Uterus (tissue), 4 donors: ENCODE measurements around the gene MRPS31. TPM values are rescaled to one million over a fixed set of nuclear protein-coding genes. Genes with fewer than 3 reads are reported as not detected.
A peak's percentile ranks its signal among the peaks of the same experiment; 100 is the strongest.

Experiments
- DNase-seq, 2 donors: peaks; one replicate each; pipeline ENCODE4 v3.0.0-alpha.2; 2019 to 2020
- H3K27ac ChIP-seq, 2 donors: fragments of 200-600 bp; sonication (generic); 1 replicate in 1 of 2; 2 replicates in 1 of 2; pipeline ENCODE4 v1.5.1; 2016 to 2018
- H3K27me3 ChIP-seq, 2 donors: fragments of 200-600 bp; sonication (generic); one replicate each; pipeline ENCODE4 v1.5.1; 2018 to 2019; ENCODE audit warnings: control low read depth in 1 of 2
- H3K36me3 ChIP-seq, 2 donors: fragments of 200-600 bp; sonication (generic); one replicate each; pipeline ENCODE4 v1.5.1; 2019; ENCODE audit warnings: control low read depth in 1 of 2
- H3K4me1 ChIP-seq, 2 donors: fragments of 200-600 bp; sonication (generic); one replicate each; pipeline ENCODE4 v1.5.1; 2018 to 2019; ENCODE audit warnings: control low read depth in 1 of 2
- H3K4me3 ChIP-seq, 2 donors: fragments of 200-600 bp; sonication (generic); 1 replicate in 1 of 2; 2 replicates in 1 of 2; pipeline ENCODE4 v1.5.1; 2018 to 2019; ENCODE audit warnings: mild to moderate bottlenecking in 1 of 2
- H3K9me3 ChIP-seq, 2 donors: fragments of 200-600 bp; sonication (generic); one replicate each; pipeline ENCODE4 v1.5.1; 2019; ENCODE audit warnings: control low read depth in 1 of 2
- POLR2A ChIP-seq, 2 donors: fragments of 450-650 bp; IDR thresholded peaks; one replicate each; pipeline ENCODE4 v1.6.1; 2016; ENCODE audit warnings: antibody characterized with exemption in 2 of 2, mild to moderate bottlenecking in 1 of 2, moderate library complexity in 1 of 2
- intact Hi-C: fragments of 100-400 bp; cut with DNase I; formaldehyde crosslinking; loops from one replicate; pipeline ENCODE4 v1.15.1; 2023; ENCODE audit warnings: low total_unique reads
- total RNA-seq, 4 donors: library from RNA; depleted of rRNA in 3 of 4; stranded (reverse); fragments of >200 nt in 3 of 4; gene quantifications; one replicate each; pipeline versions ENCODE4 v1.1.0 to v1.2.4, GENCODE V29; 2014 to 2023
- TF ChIP-seq, protein P1 (sequence below), 4 experiments: fragments of 200-600 bp in 2 of 4; fragments of 450-650 bp in 2 of 4; sonication (generic) in 2 of 4; IDR thresholded peaks; one replicate each; pipeline ENCODE4 v1.5.1; 2016 to 2019; ENCODE audit warnings: antibody characterized with exemption in 4 of 4, mild to moderate bottlenecking in 2 of 4, moderate library complexity in 1 of 4
- donor health status: DM: yes; HTN: yes; CAD: no.

MRPS31 gene
- total RNA-seq = 10 to 100 TPM in 3 of 4 donors, 1 to 10 TPM in 1; 6.1 to 31.5 (median 27.9) TPM

DNA sequence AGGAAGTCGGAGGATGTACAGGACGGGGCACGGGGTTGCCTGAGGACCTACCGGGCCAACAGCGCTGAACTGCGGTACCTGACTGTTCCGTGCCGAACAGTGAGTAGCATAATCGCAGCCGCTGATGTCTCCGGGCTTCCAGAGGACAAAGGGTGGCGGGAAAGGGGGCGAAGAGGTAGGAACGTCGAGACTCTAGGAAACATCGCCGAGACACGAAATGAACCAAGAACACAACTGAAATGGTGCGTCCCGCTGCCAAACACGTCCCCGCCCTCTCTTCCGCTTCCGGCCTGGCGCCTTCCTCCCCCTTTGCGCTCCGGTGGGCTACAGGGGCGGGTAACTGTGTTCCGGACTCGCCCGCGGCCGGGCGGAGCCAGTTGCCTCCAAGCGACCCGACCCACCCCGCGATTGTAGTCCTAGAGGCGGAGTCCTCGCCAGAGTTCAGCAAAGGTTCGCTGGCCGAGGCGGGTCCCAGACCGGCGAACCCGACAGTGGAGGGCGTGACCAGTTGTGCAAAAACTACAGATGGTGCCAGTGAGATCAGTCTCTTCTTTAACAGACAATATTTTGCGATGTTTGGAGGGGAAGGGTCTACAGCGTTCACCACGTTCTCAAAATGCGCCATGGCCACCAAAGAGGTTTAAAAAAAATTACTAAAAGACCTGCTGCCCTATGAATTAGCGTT, at the start of gene MRPS31:
MRPS31 (minus strand) TSS at position 257 of the 685 bp plus-strand sequence; CDS start at position 203, 54 bp downstream.
- TF ChIP-seq POLR2A (IDR thresholded peaks at IDR 0.05) = peak; percentile 63 to 66
- TF ChIP-seq, protein P1, sequence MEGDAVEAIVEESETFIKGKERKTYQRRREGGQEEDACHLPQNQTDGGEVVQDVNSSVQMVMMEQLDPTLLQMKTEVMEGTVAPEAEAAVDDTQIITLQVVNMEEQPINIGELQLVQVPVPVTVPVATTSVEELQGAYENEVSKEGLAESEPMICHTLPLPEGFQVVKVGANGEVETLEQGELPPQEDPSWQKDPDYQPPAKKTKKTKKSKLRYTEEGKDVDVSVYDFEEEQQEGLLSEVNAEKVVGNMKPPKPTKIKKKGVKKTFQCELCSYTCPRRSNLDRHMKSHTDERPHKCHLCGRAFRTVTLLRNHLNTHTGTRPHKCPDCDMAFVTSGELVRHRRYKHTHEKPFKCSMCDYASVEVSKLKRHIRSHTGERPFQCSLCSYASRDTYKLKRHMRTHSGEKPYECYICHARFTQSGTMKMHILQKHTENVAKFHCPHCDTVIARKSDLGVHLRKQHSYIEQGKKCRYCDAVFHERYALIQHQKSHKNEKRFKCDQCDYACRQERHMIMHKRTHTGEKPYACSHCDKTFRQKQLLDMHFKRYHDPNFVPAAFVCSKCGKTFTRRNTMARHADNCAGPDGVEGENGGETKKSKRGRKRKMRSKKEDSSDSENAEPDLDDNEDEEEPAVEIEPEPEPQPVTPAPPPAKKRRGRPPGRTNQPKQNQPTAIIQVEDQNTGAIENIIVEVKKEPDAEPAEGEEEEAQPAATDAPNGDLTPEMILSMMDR (IDR thresholded peaks at IDR 0.05) = peak in 1 of 4 experiments; percentile 34
- Histone ChIP-seq H3K36me3 (no peaks in the 10 kb centered on the region), H3K4me3 (peak within 1 kb of the TSS; percentile 86 to 88), H3K27me3 (no peaks in the 10 kb centered on the region), H3K4me1 (no peaks in the 10 kb centered on the region), H3K27ac (peak within 1 kb of the TSS; percentile 90 to 91), H3K9me3 (no peaks in the 10 kb centered on the region)
- intact Hi-C loops = no loop called here
- DNase-seq = peak; percentile 94

DNA sequence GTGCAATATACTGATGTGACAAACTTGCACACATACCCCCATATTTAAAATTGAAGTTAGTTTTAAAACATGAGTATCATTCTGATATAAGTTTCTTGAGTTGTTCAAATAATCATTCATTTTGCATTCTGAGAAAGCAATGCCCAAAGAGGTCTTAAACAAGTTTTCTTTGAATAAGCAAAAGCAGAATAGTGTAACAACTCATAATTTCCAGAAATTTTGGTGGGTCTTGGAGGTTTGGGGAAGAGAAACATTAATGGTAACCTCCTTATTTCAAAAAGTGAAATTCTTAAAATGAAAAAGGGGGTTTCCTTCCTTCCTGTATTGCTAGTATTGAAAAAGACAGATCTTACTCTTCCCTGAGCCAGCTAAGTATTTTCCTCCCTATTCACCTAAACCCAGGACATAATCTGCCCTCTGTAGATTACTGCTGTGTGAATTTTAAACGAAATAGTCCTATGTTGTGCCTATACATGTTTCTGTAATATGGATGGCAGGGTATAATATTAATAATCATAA, 48.9 kb upstream of the MRPS31 start:
- intact Hi-C loops = no loop called here
- DNase-seq = no peak
- Histone ChIP-seq H3K4me3 (no peak overlapping the region), H3K4me1 (no peaks in the 10 kb centered on the region), H3K27ac (no peak overlapping the region), H3K36me3 (no peaks in the 10 kb centered on the region), H3K9me3 (peaks cover 0 to 15% of the 10 kb centered on the region in 2 donors), H3K27me3 (no peaks in the 10 kb centered on the region)
- TF ChIP-seq, protein P1 (IDR thresholded peaks at IDR 0.05) = no peak
- TF ChIP-seq POLR2A (IDR thresholded peaks at IDR 0.05) = no peak

DNA sequence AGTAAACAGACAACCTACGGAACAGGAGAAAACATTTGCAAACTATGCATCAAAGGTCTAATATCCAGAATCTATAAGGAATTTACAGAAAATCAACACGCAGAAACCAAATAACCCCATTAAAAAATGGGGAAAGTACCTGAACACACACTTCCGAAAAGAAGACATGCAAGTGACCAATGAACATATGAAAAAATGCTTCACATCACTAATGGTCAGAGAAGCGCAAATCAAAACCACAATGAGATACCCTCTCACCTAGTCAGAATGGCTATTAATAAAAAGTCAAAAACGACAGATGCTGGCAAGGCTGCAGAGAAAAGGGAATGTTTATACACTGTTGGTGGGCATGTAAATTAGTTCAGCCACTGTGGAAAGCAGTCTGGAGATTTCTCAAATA, 47.9 kb upstream of the MRPS31 start:
- Histone ChIP-seq H3K4me1 (no peaks in the 10 kb centered on the region), H3K9me3 (peaks cover 0 to 22% of the 10 kb centered on the region in 2 donors), H3K27ac (no peak overlapping the region), H3K27me3 (no peaks in the 10 kb centered on the region), H3K4me3 (no peak overlapping the region), H3K36me3 (no peaks in the 10 kb centered on the region)
- DNase-seq = no peak
- TF ChIP-seq, protein P1 (IDR thresholded peaks at IDR 0.05) = no peak
- TF ChIP-seq POLR2A (IDR thresholded peaks at IDR 0.05) = no peak
- intact Hi-C loops = no loop called here

DNA sequence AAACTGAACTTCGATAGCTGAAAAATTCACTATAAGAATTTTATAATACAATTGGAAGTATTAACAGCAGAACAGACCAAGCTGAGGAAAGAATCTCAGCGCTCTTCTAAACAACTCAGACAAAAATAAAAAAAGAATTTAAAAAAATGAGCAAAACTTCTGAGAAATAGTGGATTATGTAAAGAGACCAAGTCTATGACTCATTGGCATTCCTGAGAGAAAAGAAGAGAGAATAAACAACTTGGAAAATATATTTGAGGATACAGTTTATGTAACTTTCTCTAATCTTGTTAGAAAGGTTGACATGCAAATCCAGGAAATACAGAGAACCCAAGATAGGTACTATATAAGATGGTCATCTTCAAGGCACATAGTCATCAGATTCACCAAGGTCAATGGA, 43.8 kb upstream of the MRPS31 start:
- TF ChIP-seq, protein P1 (IDR thresholded peaks at IDR 0.05) = no peak
- TF ChIP-seq POLR2A (IDR thresholded peaks at IDR 0.05) = no peak
- Histone ChIP-seq H3K27ac (no peak overlapping the region), H3K36me3 (no peaks in the 10 kb centered on the region), H3K4me1 (no peaks in the 10 kb centered on the region), H3K9me3 (peaks cover 0 to 22% of the 10 kb centered on the region in 2 donors), H3K27me3 (no peaks in the 10 kb centered on the region), H3K4me3 (no peak overlapping the region)
- DNase-seq = no peak
- intact Hi-C loops = no loop called here

DNA sequence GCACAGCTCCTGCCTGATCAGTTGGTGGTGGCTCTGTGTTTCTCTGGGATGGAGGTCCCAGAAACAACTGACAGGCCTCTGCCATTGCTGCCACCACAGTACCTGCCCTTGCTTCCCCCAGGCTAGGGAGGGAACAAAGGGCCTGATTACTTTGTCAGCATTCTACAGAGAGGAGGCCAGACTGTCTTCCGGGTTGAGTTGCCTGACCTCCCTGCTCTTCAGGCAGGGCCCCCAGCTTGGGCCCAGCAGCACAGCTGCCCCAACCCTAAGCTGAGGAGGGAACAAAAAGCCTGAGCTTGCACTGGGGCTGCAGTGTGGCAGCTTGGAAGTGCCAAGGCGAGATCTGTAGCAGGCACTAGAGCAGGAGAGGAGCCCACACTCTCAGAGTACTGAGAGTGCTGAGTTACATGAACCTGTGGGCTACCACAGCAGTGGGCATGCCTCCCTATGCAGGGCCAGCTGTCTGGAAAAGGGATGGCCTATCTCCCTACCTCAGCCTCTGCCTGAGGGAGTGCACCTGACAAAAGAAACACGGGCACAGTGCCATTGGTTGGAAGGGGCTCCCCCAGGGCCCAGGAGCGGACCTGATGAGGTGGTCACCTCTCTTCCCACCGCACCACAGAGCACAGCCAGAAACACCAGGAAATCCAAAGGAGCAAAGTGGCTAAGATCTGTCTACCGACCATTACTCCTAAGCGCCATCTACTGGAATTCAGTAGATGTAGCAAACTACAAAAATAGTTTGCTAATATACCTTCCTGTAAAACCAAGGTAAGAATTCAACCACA, 42.9 kb upstream of the MRPS31 start:
- TF ChIP-seq, protein P1 (IDR thresholded peaks at IDR 0.05) = no peak
- TF ChIP-seq POLR2A (IDR thresholded peaks at IDR 0.05) = no peak

More for the DNA sequence above, 42.9 kb upstream of the MRPS31 start:
- Histone ChIP-seq H3K4me1 (no peaks in the 10 kb centered on the region), H3K36me3 (no peaks in the 10 kb centered on the region), H3K27ac (no peak overlapping the region), H3K9me3 (peaks cover 0 to 22% of the 10 kb centered on the region in 2 donors), H3K4me3 (no peak overlapping the region), H3K27me3 (no peaks in the 10 kb centered on the region)
- DNase-seq = no peak
- intact Hi-C loops = no loop called here
